ENCODE results near the gene SLC35F3. TPM values are rescaled to one million over a fixed set of nuclear protein-coding genes. Genes with fewer than 3 reads are reported as not detected.

The SLC35F3 gene
- polyA plus RNA-seq, 1 donor (not counting 4 experiments of a cell fraction or from before 2014, with no cell fraction given) = 13.8 TPM

- H3K27me3 ChIP-seq (ENCODE audit: control insufficient read depth, extremely low read depth, insufficient read depth, low read length) = no peaks in the 10 kb centered on the region
- no peaks in the 10 kb centered on the region for H4K20me1 ChIP-seq (ENCODE audit: control insufficient read depth, extremely low read depth, insufficient read depth, low read length)
- dilution Hi-C loops (cut with MboI; ENCODE audit: extremely low pct_ligation_motif_present, low sequenced_read_pairs) = no loop called here
- H3K9ac ChIP-seq (ENCODE audit: control insufficient read depth, extremely low read depth, insufficient read depth, low read length) = no peak overlapping the region
- no peak overlapping the region for H3K4me3 ChIP-seq (ENCODE audit: control insufficient read depth in 2 of 3, extremely low read depth in 1 of 3, insufficient read depth in 2 of 3, low read depth in 1 of 3, low read length in 3 of 3)
- FAIRE-seq (no peak), DNase-seq (ENCODE audit: low read depth, low spot score) (no peak)
- no peaks in the 10 kb centered on the region for H3K79me2 ChIP-seq (ENCODE audit: control insufficient read depth, insufficient read depth, low read length)
- TF ChIP-seq EZH2 (IDR thresholded peaks at IDR 0.05; ENCODE audit: low read length) = no peak
- H3K9me3 ChIP-seq (ENCODE audit: control insufficient read depth, low read depth, low read length) = no peaks in the 10 kb centered on the region
- H3K36me3 ChIP-seq (ENCODE audit: control insufficient read depth in 2 of 2, extremely low read depth in 1 of 2, insufficient read depth in 2 of 2, low read length in 2 of 2) = no peaks in the 10 kb centered on the region
- peaks cover 14% of the 10 kb centered on the region for H3K4me1 ChIP-seq (ENCODE audit: control insufficient read depth, extremely low read depth, insufficient read depth, low read length)
- no peak overlapping the region for H2AFZ ChIP-seq (ENCODE audit: control insufficient read depth, low read length)
- no peak overlapping the region for H3K4me2 ChIP-seq (ENCODE audit: control insufficient read depth, extremely low read depth, insufficient read depth, low read depth, low read length)
- no peaks in the 10 kb centered on the region for H3K9me1 ChIP-seq (ENCODE audit: control insufficient read depth, extremely low read depth, insufficient read depth, low read length)
- no peak overlapping the region for H3K27ac ChIP-seq (ENCODE audit: control insufficient read depth, insufficient read depth, low read length)
Measured at GRCh38 chr1:234200566-234200965, 296.1 kb downstream of the SLC35F3 start.

GRCh38 chr1:234201600-234201999 is 297.1 kb downstream of the SLC35F3 start:
- H3K9ac ChIP-seq (ENCODE audit: control insufficient read depth, extremely low read depth, insufficient read depth, low read length) = no peak overlapping the region
- no peak overlapping the region for H2AFZ ChIP-seq (ENCODE audit: control insufficient read depth, low read length)
- no peak overlapping the region for H3K4me3 ChIP-seq (ENCODE audit: control insufficient read depth in 2 of 3, extremely low read depth in 1 of 3, insufficient read depth in 2 of 3, low read depth in 1 of 3, low read length in 3 of 3)
- no peaks in the 10 kb centered on the region for H3K9me3 ChIP-seq (ENCODE audit: control insufficient read depth, low read depth, low read length)
- TF ChIP-seq EZH2 (IDR thresholded peaks at IDR 0.05; ENCODE audit: low read length) (no peak), CTCF (optimal IDR thresholded peaks at IDR 0.05 in 1 of 3, IDR thresholded peaks at IDR 0.05 in 1 of 3, conservative IDR thresholded peaks at IDR 0.05 in 1 of 3; ENCODE audit: extremely low read depth in 1 of 3, insufficient read depth in 2 of 3, low read length in 3 of 3) (no peak)
- no peaks in the 10 kb centered on the region for H3K36me3 ChIP-seq (ENCODE audit: control insufficient read depth in 2 of 2, extremely low read depth in 1 of 2, insufficient read depth in 2 of 2, low read length in 2 of 2)
- H3K4me2 ChIP-seq (ENCODE audit: control insufficient read depth, extremely low read depth, insufficient read depth, low read depth, low read length) = no peak overlapping the region
- DNase-seq (ENCODE audit: low read depth, low spot score) = no peak
- H3K27me3 ChIP-seq (ENCODE audit: control insufficient read depth, extremely low read depth, insufficient read depth, low read length) = no peaks in the 10 kb centered on the region
- dilution Hi-C loops (cut with MboI; ENCODE audit: extremely low pct_ligation_motif_present, low sequenced_read_pairs) = no loop called here
- peaks cover 19% of the 10 kb centered on the region for H3K4me1 ChIP-seq (ENCODE audit: control insufficient read depth, extremely low read depth, insufficient read depth, low read length)
- no peaks in the 10 kb centered on the region for H3K9me1 ChIP-seq (ENCODE audit: control insufficient read depth, extremely low read depth, insufficient read depth, low read length)
- no peak for FAIRE-seq
- no peaks in the 10 kb centered on the region for H3K79me2 ChIP-seq (ENCODE audit: control insufficient read depth, insufficient read depth, low read length)
- H3K27ac ChIP-seq (ENCODE audit: control insufficient read depth, insufficient read depth, low read length) = no peak overlapping the region
- no peaks in the 10 kb centered on the region for H4K20me1 ChIP-seq (ENCODE audit: control insufficient read depth, extremely low read depth, insufficient read depth, low read length)

- Histone ChIP-seq H3K79me2 (ENCODE audit: control insufficient read depth, insufficient read depth, low read length) (no peaks in the 10 kb centered on the region), H3K9me1 (ENCODE audit: control insufficient read depth, extremely low read depth, insufficient read depth, low read length) (no peaks in the 10 kb centered on the region), H3K27me3 (ENCODE audit: control insufficient read depth, extremely low read depth, insufficient read depth, low read length) (no peaks in the 10 kb centered on the region), H3K4me2 (ENCODE audit: control insufficient read depth, extremely low read depth, insufficient read depth, low read depth, low read length) (no peak overlapping the region), H2AFZ (ENCODE audit: control insufficient read depth, low read length) (no peak overlapping the region), H3K4me3 (ENCODE audit: control insufficient read depth in 2 of 3, extremely low read depth in 1 of 3, insufficient read depth in 2 of 3, low read depth in 1 of 3, low read length in 3 of 3) (no peak overlapping the region), H3K4me1 (ENCODE audit: control insufficient read depth, extremely low read depth, insufficient read depth, low read length) (peaks cover 24% of the 10 kb centered on the region), H3K9ac (ENCODE audit: control insufficient read depth, extremely low read depth, insufficient read depth, low read length) (no peak overlapping the region), H4K20me1 (ENCODE audit: control insufficient read depth, extremely low read depth, insufficient read depth, low read length) (no peaks in the 10 kb centered on the region), H3K9me3 (ENCODE audit: control insufficient read depth, low read depth, low read length) (no peaks in the 10 kb centered on the region), H3K36me3 (ENCODE audit: control insufficient read depth in 2 of 2, extremely low read depth in 1 of 2, insufficient read depth in 2 of 2, low read length in 2 of 2) (no peaks in the 10 kb centered on the region), H3K27ac (ENCODE audit: control insufficient read depth, insufficient read depth, low read length) (no peak overlapping the region)
- no peak for DNase-seq (ENCODE audit: low read depth, low spot score)
- TF ChIP-seq EZH2 (IDR thresholded peaks at IDR 0.05; ENCODE audit: low read length) (no peak), CTCF (optimal IDR thresholded peaks at IDR 0.05 in 1 of 3, IDR thresholded peaks at IDR 0.05 in 1 of 3, conservative IDR thresholded peaks at IDR 0.05 in 1 of 3; ENCODE audit: extremely low read depth in 1 of 3, insufficient read depth in 2 of 3, low read length in 3 of 3) (no peak)
- dilution Hi-C loops (cut with MboI; ENCODE audit: extremely low pct_ligation_motif_present, low sequenced_read_pairs) = no loop called here
- FAIRE-seq = no peak
Measured at GRCh38 chr1:234205966-234206365, 301.5 kb downstream of the SLC35F3 start.
